Stimulated activated naive CD4-positive, alpha-beta T cell treated with Interleukin-2 at 50 U/mL for 16 hours (primary cell): ENCODE results near the gene SMKR1.
"Not testable (repeated sequence)": the region's sequence is repeated elsewhere in the genome, so short reads cannot be mapped to it uniquely, and the experiment has no call there.

Experiments used
- DNase-seq: peaks from one replicate; lab custom pipeline; 2025; lab: John Stamatoyannopoulos, UW

Gene SMKR1

GRCh38 chr7:129501760-129502707 lies at the start of gene SMKR1:
Gene SMKR1 (plus strand): TSS chr7:129502531. CDS start chr7:129502825, 294 bp downstream.
- peak; percentile 90 for DNase-seq

DNA sequence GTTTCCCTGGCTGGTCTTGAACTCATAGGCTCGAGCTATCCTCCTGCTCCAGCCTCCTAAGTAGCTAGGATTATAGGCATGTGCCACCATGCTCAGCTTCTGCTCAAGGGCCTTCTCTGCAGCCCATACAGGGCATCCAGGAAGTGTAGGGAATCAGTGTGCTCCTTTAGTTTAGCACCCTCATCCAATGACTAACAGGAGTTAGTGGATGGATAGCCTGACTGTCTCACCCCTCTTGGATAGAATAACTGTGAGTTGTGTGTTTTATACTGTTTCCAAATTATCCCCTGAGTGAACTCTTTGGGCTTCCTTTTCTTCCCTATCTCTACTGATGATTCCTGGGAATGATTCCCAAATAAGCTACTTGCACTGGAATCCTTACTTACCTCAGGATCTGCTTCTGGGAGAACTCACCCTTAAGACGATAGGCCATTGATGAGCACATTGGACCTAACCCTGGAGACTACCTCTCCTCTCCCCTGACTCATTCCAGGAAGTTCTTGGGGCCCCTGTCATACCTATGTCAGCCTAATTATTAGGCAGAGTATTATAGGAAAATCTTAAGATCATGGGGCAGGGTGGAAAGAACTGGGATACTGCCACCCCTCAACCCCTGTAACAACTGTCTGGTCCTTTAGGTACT lies 49.6 kb upstream of the SMKR1 start:
- no peak for DNase-seq

DNA sequence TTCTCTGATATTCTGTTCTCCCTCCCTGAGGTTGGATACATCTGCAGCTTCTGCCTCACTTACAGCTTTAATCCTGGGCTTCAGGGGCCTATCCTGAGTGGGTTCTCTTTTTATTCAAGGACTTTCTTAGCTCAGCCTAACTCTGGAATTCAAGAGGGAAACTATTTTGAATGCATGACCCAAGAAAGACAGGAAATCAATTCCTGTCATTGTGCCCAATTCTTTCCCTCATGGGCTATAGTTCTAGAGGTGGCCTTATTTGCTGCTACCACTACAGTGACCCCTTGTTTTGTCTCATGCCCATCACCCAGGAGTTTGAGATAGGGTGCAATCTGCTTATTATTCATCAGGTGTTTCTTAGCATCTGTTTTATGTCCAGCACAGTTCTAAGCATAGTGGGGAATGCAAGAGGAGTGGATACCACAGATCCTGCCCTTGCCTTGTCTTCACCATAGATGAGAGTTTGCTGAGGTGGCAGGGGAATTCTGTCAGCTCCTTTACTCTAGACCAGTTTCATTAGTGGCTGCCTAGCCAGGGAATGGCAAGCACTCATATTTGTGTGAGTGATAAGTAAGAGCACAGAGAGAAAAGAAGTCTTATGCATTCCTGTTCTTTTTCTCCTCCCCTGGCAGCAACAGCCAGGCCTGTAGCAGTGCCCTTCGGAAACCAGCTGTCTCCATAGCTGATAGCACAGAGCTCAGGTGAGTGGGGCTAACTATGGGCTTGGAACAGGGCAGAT lies 48.7 kb upstream of the SMKR1 start:
- no peak for DNase-seq

- DNase-seq = no peak
These were observed 48.1 kb upstream of the SMKR1 start for GRCh38 chr7:129454249-129454551.

GRCh38 chr7:129456421-129456820 lies 45.9 kb upstream of the SMKR1 start:
- DNase-seq = no peak

GRCh38 chr7:129457101-129457500 lies 45.2 kb upstream of the SMKR1 start:
- no peak for DNase-seq

- no peak for DNase-seq
These were observed 44.2 kb upstream of the SMKR1 start for GRCh38 chr7:129458171-129458570.

GRCh38 chr7:129461809-129462208 lies 40.5 kb upstream of the SMKR1 start:
- DNase-seq = no peak

GRCh38 chr7:129462420-129462819 lies 39.9 kb upstream of the SMKR1 start:
- no peak for DNase-seq

GRCh38 chr7:129464194-129464593 lies 38.1 kb upstream of the SMKR1 start:
- no peak for DNase-seq

DNA sequence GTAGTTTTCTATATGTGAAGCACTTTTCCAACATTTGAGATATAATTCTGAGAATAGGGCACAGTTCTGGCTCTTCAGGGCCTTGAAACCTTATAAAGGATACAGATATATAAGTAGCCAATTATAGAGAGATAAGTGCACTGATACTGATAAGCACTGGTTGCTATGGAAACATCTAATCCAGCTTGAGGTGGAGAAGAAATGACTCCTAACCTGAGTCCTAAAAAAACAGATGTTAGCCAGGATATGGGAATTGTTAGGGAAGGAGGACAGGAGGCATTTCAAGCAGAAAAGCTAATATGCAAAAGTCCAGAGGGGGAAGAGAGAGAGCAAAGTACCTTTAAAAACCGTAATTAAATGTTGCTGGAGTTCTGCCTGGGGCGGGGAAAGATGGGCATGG lies 37.3 kb upstream of the SMKR1 start:
- no peak for DNase-seq

DNA sequence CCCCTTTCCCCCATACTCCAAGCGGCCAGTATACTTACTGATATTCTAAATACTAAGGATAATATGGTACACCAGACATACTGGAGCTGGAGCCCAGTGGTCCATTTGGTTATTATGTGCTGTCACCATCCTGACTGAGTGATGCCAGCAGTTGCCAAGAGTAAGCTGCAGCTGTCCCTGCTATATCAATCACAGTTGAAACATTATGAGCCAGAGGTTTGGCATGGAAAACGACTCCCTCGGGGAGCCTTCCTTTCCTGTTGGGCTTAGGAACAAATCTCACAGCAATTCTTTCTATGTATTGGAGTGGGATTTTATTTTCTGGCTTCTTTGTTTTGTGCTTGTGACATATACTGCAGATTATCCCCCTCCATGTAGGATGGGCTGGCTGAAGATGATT lies 35.5 kb upstream of the SMKR1 start:
- DNase-seq = no peak

DNA sequence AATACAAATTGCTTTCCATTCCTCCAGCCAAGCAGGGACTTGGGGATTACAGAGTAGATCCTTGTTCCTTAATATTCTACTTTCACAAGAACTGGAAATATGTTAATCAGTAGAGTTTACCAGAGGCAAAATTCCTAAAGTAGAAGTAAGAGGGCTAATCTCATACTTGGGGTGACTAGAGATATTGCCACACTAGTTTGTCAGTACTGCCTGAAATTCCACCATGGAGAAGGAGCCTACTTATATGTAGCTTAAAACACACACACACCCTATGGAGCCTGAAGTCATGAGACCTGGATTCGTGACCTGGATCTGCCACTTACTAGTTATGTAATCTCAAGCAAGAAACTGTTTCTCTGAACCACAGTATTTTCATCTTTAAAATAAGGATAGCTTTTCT lies 34.2 kb upstream of the SMKR1 start:
- no peak for DNase-seq

- no peak for DNase-seq
These were observed 33.8 kb upstream of the SMKR1 start for GRCh38 chr7:129468547-129468946.

- no peak for DNase-seq
These were observed 32.4 kb upstream of the SMKR1 start for GRCh38 chr7:129469930-129470329.

- no peak for DNase-seq
These were observed 31.9 kb upstream of the SMKR1 start for GRCh38 chr7:129470411-129470810.

- no peak for DNase-seq
These were observed 30.9 kb upstream of the SMKR1 start for GRCh38 chr7:129471402-129471827.

DNA sequence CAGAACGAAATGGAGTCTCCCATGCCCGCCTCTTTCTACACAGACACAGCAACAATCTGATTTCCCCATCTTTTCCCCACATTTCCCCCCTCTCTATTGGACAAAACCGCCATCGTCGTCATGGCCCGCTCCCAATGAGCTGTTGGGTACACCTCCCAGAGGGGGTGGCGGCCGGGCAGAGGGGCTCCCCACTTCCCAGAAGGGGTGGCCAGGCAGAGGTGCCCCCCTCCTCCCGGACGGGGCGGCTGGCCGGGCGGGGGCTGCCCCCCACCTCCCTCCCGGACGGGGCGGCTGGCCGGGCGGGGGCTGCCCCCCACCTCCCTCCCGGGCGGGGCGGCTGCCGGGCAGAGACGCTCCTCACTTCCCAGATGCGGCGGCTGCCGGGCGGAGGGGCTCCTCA lies 26.4 kb upstream of the SMKR1 start:
- DNase-seq = not testable (repeated sequence)

DNA sequence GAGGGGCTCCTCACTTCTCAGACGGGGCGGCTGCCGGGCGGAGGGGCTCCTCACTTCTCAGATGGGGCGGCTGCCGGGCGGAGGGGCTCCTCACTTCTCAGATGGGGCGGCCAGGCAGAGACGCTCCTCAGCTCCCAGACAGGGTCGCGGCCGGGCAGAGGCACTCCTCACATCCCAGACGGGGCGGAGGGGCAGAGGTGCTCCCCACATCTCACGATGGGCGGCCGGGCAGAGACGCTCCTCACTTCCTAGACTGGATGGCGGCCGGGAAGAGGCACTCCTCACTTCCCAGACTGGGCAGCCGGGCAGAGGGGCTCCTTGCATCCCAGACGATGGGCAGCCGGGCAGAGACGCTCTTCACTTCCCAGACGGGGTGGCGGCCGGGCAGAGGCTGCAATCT lies 25.9 kb upstream of the SMKR1 start:
- DNase-seq = not testable (repeated sequence)

- no peak for DNase-seq
These were observed 22.5 kb upstream of the SMKR1 start for GRCh38 chr7:129479831-129480230.

DNA sequence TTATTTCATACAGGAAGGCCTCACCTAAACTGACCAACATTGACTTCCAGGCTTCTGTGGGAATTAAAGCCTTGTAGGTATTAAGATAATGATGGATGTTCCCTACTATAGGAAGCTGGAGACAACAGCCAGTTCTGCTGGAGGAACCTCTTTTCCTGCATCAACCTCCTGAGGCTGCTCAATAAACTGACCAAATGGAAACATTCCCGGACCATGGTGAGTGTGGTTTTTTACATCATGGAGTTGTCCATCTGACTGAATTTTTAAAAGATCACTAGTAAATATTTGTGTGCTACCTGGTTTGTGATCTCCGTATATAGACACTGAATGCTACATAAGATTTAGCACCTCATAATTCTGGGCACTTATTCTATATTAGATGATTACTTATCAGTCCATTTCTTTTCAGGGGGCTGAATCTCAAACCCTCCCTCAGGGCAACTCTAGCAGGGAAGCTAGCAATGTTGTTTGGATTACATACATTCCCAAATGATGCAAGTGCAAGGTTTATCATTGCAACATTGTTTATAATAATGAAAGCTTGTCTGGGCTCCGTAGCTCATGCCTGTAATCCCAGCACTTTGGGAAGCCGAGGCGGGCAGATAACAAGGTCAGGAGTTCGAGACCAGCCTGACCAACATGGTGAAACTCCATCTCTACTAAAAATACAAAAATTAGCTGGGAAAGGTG lies 21.5 kb upstream of the SMKR1 start:
- DNase-seq = no peak

- not testable (repeated sequence) for DNase-seq
These were observed 21.0 kb upstream of the SMKR1 start for GRCh38 chr7:129481376-129481775.
